ENCODE results near the gene RCOR3.
A peak's percentile ranks its signal among the peaks of the same experiment; 100 is the strongest.
"Not testable (repeated sequence)": the region's sequence is repeated elsewhere in the genome, so short reads cannot be mapped to it uniquely, and the experiment has no call there.

The RCOR3 gene

DNA sequence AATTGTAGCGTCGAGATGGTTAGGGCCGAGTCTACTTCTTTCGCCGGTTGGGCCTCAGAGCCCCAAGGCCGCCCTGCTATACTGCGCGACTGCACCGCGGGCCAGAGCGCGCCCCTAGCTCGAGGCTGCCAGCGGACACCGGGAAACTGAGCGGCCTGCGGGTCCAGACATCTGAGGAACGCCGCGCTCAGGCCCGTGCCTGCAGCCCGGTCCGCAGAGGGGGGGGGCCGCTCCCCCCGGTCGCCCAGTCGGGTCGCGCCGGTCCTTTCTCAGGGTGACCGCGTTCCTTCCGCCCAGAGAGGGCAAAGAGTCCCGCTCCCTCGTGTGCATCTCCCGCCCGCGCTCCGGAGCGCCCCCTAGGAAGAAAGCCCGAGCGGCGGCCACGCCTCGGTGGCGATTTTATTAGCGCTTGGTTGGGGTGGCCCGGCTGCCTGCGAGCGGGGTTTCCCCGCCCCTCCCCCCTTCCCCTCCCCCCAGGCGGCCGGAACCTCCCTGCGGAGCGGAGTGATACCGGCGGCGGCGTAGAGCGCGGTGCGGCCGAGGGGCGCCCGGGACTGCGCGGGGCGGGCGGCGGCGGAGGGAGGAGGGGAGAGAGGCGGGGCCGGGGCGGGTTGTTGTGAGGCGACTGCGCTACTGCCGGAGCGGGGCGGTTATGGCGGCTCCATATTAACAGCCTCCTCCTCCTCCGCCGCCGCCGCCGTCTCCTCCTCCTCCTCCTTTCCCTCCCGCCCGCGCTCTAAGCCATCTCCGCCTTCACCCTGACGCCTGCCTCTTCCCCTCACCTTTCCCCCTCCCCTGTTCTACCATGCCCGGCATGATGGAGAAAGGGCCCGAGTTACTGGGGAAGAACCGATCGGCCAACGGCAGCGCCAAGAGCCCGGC, at the start of gene RCOR3:
Gene RCOR3 (plus strand): TSS at position 611 of the 882 bp plus-strand sequence. CDS start 195 bp downstream, at position 806.
- peak; percentile 80 for DNase-seq

DNA sequence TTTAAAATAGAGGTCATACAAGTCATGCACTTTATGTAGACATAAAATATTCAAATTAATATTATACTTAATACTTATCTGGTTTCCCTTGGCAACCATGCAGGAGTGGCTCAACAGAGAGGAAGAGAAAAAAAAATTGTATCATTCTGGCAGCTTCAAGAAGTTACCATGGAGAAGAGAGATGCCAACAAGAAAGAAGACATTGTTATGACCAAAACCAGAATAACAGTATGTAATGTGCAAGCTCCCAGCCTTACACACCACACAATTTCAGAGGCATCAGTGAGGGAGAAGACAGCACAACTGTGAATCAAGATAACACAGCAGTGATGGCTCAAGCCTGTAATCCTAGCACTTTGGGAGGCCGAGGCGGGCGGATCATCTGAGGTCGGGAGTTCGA, 49.1 kb upstream of the RCOR3 start:
- DNase-seq: no peak

DNA sequence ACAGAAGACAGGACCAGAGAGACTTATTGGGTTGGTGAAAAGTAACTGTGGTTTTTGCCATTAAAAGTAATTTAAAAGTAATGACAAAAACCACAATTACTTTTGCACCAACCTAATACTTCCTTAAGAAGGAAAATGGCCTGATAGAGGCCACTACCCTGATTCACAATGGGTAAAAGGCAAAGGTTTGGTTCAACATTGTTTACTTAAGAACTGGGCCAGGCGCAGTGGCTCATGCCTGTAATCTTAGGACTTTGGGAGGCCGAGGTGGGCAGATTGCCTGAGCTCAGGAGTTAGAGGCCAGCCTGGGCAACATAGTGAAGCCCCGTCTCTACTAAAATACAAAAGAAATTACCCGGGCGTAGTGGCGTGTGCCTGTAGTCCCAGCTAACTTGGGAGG, 48.2 kb upstream of the RCOR3 start:
- no peak for DNase-seq

DNA sequence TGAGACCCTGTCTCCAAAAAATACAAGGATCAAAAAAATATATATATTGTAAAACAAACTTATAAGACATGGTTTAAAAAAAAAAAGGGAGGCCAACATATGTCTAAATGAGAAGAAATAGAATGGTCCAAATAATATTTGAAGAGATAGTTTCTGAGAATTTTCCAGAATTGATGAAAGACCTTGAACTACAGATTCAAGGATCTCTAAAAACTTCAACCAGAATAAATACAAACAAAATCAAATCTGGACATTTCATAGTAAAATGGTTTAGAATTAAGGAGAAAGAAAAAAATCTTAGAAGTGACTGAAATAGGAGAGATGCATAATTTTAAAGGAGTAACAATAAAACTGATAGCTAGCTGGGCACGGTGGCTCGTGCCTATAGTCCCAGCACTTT, 45.5 kb upstream of the RCOR3 start:
- no peak for DNase-seq

DNA sequence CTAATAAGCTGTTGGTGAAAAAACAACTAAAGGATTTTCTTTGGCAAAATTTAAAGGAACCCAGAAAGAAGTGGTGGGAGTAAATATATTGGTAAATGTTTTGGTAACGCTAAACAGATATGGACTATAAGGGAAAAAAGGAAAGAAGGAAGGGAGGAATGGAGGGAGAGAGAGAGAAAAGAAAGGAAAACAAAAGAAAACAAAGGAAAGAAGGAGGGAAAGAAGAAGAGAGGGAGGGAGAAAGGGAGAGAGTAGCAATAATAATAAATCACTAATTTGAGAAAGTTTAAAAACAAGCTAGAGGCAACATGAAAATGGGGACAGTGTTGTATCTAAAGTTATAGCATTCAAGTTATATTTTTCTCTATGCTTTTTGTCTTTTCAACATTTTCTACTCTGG, 43.6 kb upstream of the RCOR3 start:
- DNase-seq: no peak

DNA sequence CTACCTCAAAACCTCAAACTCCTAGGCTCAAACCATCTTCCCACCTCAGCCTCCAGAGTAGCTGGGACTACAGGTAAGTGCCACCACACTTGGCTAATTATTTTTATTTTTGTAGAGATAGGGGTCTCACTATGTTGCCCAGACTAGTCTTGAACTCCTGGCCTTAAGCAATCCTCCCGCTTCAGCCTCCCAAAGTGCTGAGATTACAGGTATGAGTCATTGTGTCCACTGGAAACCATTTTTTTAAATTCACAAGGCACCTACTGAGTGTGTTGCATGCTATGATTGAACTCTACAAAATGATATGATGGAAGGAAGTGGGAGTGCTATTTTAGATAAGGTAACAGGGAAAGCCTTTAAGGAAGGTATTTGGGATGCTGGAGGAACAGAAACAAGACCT, 41.8 kb upstream of the RCOR3 start:
- DNase-seq: no peak

DNA sequence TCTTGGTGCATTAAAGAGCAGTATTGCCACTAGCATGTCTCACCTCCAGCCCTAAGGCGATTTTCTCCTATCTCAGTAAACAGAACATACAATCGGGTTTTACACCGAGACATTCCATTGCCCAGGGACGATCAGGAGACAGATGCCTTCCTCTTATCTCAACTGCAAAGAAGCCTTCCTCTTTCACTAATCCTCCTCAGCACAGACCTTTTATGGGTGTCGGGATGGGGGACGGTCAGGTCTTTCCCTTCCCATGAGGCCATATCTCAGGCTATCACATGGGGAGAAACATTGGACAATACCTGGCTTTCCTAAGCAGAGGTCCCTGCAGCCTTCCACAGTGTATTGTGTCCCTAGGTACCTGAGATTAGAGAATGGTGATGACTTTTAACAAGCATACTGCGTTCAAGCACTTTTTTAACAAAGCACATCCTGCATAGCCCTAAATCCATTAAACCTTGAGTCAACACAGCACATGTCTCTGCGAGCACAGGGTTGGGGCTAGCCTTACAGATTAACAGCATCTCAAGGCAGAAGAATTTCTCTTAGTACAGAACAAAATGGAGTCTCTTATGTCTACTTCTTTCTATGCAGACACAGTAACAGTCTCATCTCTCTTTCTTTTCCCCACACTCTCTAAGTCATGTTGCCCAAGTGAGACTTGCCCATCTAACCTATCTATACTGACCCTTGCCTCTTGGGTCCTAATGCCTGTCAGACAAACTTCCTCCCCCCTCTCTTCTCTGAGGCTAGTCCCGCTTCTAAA, 36.5 kb upstream of the RCOR3 start:
- DNase-seq: not testable (repeated sequence)

DNA sequence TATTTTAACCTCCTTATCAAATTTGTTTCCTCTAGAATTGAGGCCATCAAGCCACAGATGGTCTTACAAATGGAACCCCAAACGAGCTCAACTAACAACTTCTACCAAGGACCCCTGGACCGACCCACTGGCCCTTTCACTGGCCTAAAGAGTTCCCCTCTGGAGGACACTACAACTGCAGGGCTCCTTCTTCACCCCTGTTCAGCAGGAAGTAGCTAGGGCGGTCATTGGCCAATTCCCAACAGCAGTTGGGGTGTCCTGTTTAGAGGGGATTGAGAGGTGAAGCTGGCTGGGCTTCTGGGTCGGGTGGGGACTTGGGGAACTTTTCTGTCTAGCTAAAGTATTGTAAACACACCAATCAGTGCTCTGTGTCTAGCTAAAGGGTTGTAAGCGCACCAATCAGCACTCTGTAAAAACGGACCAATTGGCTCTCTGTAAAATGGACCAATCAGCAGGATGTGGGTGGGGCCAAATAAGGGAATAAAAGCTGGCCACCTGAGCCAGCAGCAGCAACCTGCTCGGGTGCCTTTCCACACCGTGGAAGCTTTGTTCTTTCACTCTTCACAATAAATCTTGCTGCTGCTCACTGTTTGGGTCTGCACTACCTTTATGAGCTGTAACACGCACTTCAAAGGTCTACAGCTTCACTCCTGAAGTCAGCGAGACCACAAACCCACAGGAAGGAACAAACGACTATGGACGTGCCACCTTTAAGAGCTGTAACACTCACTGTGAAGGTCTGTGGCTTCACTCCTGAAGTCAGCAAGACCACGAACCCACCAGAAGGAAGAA, 30.4 kb upstream of the RCOR3 start:
- not testable (repeated sequence) for DNase-seq

DNA sequence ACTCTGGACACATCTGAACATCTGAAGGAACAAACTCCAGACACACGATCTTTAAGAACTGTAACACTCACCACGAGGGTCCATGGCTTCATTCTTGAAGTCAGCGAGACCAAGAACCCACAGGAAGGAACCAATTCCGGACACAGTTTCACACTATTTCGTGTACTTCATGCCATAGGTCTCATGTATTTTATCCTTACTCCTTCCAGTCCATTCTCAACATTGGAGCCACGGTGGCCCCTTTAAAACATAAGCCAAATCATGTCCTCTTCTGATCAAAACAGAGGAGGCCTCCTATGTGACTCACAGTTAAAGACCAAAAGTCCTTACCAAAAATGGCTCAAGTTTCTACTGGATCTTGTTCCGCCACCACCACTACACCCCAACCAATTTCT, 29.8 kb upstream of the RCOR3 start:
- no peak for DNase-seq

DNA sequence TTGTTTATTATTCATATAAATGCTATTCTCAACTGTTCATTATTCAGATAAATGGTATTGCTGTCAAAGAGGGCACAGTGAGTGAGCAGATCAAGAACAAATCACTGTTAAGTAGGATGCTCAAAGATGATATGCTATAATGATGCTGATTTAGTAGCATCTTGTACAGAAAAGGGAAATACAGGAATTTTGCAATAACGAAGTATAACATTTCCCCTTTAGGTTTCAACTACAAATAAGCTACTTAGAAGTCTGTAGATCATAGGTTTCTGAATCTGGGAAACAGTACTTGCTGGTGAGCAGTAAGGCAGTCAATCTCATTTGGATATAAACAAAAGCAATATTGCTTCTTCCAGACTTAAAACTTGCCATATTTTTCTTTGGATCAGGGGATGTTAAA, 27.3 kb upstream of the RCOR3 start:
- no peak for DNase-seq

DNA sequence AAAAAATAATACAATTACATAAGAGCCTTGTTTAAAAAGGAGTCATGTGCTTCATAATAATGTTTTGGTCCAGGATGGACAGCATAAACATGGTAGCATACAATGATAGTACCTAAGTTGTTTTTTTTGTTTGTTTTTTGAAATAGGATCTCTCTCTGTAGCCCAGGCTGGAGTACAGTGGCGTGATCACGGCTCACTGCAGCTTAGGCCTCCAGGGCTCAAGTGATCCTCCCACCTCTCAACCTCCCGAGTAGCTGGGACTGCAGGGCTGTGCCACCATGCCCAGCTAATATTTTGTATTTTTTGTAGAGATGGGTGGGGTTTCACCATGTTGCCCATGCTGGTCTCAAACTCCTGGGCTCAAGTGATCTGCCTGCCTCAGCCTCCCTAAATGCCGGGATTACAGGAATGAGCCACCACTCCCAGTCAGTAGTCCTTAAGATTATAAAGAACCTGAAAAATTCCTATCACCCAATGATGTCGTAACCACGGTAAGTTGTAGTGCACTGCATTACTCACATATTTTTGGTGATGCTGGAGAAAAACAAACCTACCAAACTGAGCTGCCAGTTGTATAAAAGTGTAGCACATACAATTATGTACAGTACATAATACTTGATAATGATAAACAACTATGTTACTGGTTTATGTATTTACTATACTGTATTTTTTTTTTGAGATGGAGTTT, 22.4 kb upstream of the RCOR3 start:
- DNase-seq: no peak

DNA sequence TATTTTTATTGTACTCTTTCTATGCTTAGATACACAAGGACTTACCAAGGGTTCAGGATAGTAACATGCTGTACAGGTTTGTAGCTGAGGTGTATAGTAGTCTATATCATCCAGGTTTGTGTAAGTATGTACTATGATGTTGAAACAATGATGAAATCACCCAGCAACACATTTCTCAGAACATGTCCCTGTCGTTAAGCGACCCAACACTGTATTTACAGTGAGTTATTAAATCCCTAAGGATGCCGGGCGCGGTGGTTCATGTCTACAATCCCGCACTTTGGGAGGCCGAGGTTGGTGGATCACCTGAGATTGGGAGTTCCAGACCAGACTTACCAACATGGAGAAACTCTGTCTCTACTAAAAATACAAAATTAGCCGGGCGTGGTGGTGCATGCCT, 21.6 kb upstream of the RCOR3 start:
- no peak for DNase-seq

DNA sequence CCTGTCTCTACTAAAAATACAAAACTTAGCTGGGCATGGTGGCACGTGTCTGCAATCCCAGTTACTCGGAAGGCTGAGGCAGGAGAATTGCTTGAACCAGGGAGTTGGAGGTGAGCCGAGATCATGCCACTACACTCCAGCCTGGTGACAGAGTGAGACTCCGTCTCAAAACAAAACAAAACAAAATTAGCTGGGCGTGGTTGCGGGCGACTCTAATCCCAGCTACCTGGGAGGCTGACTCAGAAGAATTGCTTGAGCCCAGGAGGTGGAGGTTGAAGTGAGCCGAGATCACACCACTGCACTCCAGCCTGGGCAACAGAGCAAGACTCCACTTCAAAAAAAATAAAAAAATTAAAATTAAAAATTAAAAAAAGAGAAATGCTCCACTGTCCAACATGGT, 18.6 kb upstream of the RCOR3 start:
- DNase-seq: not testable (repeated sequence)

DNA sequence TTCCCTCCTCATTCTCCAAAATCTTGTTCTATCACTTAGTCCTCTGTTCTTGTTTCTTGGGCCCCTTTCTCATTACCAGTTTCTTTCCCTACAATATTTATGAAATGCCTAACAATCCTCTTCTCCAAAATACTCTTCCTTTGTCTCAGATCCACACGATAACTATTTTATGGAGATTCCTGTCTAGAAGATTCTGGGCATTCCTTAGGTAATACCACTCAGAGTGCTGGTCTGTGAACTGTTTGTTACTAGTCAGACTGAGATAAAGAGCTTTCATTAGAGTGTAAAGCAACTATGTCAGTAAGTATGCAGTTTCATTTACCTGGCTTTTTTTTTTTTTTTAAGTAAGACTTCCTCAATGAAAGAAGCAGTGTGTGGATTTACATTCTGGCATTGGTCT, 18.1 kb upstream of the RCOR3 start:
- no peak for DNase-seq

DNA sequence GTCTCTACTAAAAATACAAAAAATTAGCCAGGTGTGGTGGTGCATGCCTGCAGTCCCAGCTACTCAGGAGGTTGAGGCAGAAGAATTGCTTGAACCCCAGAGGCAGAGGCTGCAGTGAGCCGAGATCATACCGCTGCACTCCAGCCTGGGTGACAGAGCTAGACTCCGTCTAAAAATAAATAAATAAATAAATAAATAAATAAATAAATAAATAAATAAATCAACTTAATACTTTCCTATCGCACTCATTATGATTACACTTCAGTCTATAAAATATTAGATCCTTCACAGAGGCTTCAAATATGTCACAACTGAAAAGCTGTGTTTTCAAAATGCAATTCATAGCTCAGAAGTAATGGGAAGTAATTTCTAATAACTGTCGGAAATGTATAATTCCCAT, 15.5 kb upstream of the RCOR3 start:
- DNase-seq: not testable (repeated sequence)

DNA sequence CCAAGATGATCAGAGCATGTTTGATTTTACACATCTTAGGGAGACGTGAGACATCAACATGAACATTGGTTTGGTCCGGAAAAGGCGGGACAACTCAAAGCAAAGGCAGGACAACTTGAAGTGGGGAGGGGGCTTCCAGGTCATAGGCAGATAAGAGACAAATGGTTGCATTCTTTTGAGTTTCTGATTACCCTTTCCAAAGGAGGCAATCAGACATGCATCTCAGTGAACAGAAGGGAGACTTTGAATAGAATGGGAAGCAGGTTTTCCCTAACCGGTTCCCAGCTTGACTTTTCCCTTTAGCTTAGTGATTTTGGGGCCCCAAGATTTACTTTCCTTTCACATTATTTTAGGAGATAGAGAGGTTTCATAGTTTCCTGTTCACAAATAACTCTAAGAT, 12.6 kb upstream of the RCOR3 start:
- not testable (repeated sequence) for DNase-seq

DNA sequence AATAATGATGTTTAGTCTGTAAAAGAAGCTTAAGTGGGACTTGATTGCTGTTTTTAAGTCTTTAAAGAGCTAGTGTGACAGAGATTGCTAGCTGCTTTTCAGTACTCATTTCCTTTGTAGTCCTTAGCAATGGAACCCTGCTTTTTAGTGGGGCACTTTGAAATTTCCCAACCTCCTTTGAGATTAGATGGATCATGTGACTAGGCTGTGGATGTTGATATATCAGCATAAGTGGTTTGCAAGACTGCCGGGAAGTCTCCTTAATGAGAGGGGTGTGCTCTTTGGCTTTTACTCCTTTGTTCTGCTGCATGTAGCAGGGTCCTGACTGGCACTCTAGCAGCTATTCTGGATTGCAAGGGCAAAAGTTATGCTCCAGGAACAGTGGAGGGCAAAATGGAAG, 11.2 kb upstream of the RCOR3 start:
- DNase-seq: no peak

DNA sequence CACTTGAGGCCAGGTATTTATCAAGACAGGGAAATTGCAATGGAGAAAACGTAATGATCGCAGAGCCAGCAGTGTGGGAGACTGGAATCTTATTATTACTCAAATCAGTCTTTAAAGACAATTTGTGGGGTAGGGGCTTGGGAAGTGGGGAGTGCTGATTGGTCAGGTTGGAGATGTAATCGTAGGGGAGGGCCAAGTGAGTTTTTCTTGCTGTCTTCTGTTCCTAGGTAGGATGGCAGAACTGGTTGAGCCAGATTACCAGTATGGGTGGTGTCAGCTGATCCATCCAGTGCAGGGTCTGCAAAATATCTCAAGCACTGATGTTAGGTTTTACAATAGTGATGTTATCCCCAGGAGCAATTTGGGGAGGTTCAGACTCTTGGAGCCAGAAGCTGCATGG, 9.6 kb upstream of the RCOR3 start:
- DNase-seq: not testable (repeated sequence)

DNA sequence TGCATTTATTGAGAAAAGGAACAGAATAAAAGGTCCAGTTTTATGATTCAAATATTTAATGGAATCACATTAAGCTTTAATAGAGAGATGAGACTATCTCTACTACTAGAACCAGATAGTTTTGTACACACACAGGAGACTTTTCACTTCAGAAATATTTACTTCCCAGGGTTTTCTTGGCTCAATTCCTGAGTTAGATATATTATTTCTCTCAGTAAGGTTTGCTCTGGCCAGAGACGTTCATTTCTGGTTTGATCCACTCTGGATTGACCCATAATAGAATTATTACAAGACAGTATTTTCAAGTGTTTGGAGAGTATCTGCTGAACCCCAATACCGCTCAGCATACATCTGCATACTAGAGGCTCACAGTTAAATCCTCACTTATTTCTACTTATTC, 1.3 kb upstream of the RCOR3 start:
- no peak for DNase-seq

DNA sequence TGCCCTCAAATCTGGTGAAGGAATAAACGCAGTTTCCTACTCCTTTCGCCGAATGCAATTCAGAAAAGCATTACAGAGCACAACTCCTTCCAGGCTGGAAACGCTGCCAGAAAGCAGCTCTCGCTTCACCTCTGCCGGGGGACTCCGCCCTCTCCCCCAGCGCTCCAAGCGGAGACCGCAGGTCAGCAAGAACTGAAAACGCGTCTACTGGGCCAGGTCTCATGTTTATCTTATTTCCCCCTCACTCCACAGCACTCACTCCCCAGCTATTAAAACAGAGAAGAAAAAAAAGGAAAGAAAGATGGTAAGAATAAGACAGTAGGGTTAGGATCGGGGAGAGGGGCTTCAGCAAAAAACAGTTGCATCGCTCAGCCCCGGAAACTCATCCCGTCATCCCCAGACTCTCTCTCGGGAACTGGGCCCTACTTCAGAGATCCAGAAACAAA, 833 bp upstream of the RCOR3 start:
- DNase-seq: peak; percentile 63

DNA sequence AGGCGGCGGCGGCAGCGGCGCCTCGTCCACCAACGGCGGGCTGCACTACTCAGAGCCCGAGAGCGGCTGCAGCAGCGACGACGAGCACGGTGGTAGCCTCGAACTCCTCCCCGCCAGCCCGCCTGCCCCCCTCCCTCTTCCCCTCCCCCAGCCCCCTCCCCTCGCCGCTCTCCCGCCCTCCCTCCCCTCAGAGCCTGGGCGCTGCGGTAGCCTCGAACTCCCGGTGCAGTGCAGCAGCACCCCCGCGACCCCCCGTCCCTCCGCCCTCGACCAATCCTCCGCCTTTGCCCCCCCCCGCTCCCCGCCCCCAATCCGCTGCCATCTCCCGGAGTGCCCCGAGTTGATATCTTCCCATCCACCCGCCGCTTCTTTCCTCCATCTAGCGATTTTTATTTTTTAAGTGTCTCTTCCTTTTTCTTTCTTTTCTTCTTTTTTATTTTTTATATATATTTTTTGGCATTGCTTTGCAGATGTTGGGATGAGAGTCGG, 516 bp downstream of the RCOR3 start:
- DNase-seq: peak; percentile 55

Measured in DMS 273 treated with DMSO at 0.1 percent for 48 hours (cell line).